DMS153 (cell line): ENCODE results near the gene SCN2A.

Experiments
- DNase-seq: peaks from one replicate; lab custom pipeline; 2025; lab: John Stamatoyannopoulos, UW

Gene SCN2A

DNA sequence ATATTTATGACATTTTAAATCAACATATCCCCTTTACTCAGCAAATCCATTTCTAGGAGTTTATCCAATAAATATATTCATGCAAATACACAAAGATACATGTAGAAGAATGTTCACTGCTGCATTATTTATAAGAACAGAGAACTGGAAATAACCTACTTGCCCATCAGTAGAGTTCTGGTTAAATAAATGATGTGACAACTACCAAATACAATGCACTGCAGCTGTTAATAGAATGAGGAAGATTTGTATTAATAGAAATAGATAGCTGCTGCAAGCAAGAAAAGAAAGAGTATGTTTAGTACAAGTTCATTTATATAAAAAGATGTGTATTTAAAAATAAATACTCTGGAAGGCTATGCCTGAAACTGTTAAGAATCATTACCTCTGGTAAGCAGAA is 181.0 kb downstream of the SCN2A start:
- DNase-seq, result no peak

GRCh38 chr2:165423081-165423480 is 183.9 kb downstream of the SCN2A start:
- no peak for DNase-seq

DNA sequence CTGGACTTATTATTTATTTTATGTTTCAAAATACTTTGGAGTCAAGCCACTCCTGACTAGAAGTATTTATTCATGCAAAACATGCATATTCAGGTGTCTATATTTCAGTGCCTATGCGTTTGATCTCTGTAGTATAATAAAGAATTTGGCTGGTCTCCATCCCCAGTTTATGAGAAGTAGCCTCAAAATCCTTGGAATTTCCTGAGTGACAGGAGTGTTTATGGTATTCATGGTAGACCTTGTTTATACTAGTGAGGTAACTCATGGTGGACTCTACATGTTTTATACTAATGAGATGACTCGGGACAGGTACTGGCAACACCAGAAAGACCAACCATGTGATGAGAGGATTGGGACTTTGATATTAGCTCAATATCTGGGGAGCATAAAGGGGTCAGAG is 186.3 kb downstream of the SCN2A start:
- no peak for DNase-seq

GRCh38 chr2:165427686-165428085 is 188.5 kb downstream of the SCN2A start:
- no peak for DNase-seq

- no peak for DNase-seq
These were observed 189.7 kb downstream of the SCN2A start for GRCh38 chr2:165428926-165429325.

- DNase-seq, result no peak
These were observed 191.8 kb downstream of the SCN2A start for GRCh38 chr2:165431014-165431413.

DNA sequence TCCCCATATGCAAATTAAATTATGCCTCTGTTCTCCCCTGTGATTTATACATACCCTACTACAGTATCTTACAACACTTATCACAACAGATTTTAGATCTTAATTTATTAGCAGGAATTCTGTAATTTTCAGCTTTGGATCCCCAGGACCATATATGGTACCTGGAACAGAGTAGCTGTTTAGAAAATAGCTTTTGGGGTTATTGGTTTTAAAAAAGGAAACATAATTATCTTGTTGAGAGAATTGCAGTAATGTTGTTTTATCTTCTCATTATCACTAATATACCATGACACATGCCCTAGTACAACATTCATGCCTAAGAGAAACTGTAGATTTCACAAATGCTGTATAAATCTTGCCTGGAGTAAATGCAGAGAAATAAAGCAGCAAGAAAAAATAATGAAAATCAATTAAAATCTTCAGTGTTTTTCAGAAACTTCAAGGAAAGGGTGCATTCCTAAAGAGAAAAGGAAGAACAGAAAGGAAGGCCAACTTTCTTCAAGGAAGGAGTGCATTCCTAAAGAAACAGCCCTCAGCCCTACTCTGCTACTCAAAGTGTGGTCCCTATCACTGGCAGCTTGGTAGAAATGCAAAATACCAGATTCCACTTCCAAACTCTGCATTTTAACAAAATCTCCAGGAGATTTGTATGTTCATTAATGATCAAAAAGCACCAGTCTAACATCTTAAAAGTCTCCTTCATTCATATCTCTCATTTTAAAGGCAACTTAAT is 193.2 kb downstream of the SCN2A start:
- no peak for DNase-seq

- DNase-seq, result no peak
These were observed 195.8 kb downstream of the SCN2A start for GRCh38 chr2:165434865-165435496.

GRCh38 chr2:165435611-165436010 is 196.4 kb downstream of the SCN2A start:
- DNase-seq, result no peak

- DNase-seq, result no peak
These were observed 197.3 kb downstream of the SCN2A start for GRCh38 chr2:165436559-165436958.

GRCh38 chr2:165440367-165440766 is 201.2 kb downstream of the SCN2A start:
- no peak for DNase-seq
